Mesendoderm (in vitro differentiated cells): ENCODE data around the gene STAC3.

Source experiments
- DNase-seq: peaks from one replicate; pipeline ENCODE4 v3.0.0; 2013
- H2AK5ac ChIP-seq: 2 replicates; pipeline ENCODE4 v1.6.1; 2013; ENCODE audit warnings: low read length, inconsistent platforms
- H2BK120ac ChIP-seq: 2 replicates; pipeline ENCODE4 v1.6.1; 2013; ENCODE audit warnings: low read depth, mild to moderate bottlenecking, low read length, moderate library complexity, mixed read lengths
- H2BK15ac ChIP-seq: replicated peaks from 2 replicates; pipeline ENCODE4 v1.6.1; 2013; ENCODE audit warnings: low read depth, mild to moderate bottlenecking, moderate library complexity
- H2BK5ac ChIP-seq: 2 replicates; pipeline ENCODE4 v1.6.1; 2013; ENCODE audit warnings: low read length, inconsistent platforms
- H3K18ac ChIP-seq: 2 replicates; pipeline ENCODE4 v1.6.1; 2013; ENCODE audit warnings: mild to moderate bottlenecking, low read length, mixed read lengths
- H3K23ac ChIP-seq: one replicate; pipeline ENCODE4 v1.6.1; 2013; ENCODE audit warnings: low read length
- H3K27ac ChIP-seq: 2 replicates; pipeline ENCODE4 v1.5.1; 2013; ENCODE audit warnings: low read depth, mild to moderate bottlenecking, inconsistent platforms, low read length, moderate library complexity
- H3K27me3 ChIP-seq: 2 replicates; pipeline ENCODE4 v1.6.1; 2013; ENCODE audit warnings: low read length, control low read depth, mild to moderate bottlenecking, inconsistent platforms; ENCODE audit not compliant: insufficient read depth, poor library complexity
- H3K36me3 ChIP-seq: 2 replicates; pipeline ENCODE4 v1.6.1; 2013; ENCODE audit warnings: low read length, inconsistent platforms; ENCODE audit not compliant: control insufficient read depth, insufficient read depth
- H3K4ac ChIP-seq: one replicate; pipeline ENCODE4 v1.6.1; 2013; ENCODE audit warnings: low read depth, mild to moderate bottlenecking, low read length, moderate library complexity
- H3K4me1 ChIP-seq: 2 replicates; pipeline ENCODE4 v1.6.1; 2013; ENCODE audit warnings: low read depth, low read length, inconsistent platforms; ENCODE audit not compliant: control insufficient read depth
- H3K4me2 ChIP-seq: 2 replicates; pipeline ENCODE4 v1.6.1; 2013; ENCODE audit warnings: low read length
- H3K4me3 ChIP-seq: 2 replicates; pipeline ENCODE4 v1.5.1; 2013; ENCODE audit warnings: mild to moderate bottlenecking, low read length
- H3K56ac ChIP-seq: one replicate; pipeline ENCODE4 v1.6.1; 2013; ENCODE audit warnings: low read length
- H3K79me1 ChIP-seq: 2 replicates; pipeline ENCODE4 v1.6.1; 2013; ENCODE audit warnings: low read length, inconsistent platforms
- H3K79me2 ChIP-seq: 2 replicates; pipeline ENCODE4 v1.6.1; 2013; ENCODE audit warnings: mild to moderate bottlenecking, low read length; ENCODE audit not compliant: control insufficient read depth, insufficient read depth
- H3K9ac ChIP-seq: 2 replicates; pipeline ENCODE4 v1.6.1; 2013; ENCODE audit warnings: low read length, inconsistent platforms
- H4K5ac ChIP-seq: one replicate; pipeline ENCODE4 v1.6.1; 2013; ENCODE audit warnings: low read length
- H4K8ac ChIP-seq: one replicate; pipeline ENCODE4 v1.6.1; 2013; ENCODE audit warnings: low read depth, mild to moderate bottlenecking, control low read depth, low read length, moderate library complexity
- WGBS: extraction: QIAGEN DNeasy Blood & Tissue Kit; methylation state at CpG from one replicate; pipeline ENCODE4 v1.1.7; 2013; ENCODE audit warnings: low lambda C conversion rate, missing lambda C conversion rate; ENCODE audit not compliant: insufficient coverage; ENCODE audit errors: extremely low coverage; 5-methylcytosine and 5-hydroxymethylcytosine counted together

The STAC3 gene

DNA sequence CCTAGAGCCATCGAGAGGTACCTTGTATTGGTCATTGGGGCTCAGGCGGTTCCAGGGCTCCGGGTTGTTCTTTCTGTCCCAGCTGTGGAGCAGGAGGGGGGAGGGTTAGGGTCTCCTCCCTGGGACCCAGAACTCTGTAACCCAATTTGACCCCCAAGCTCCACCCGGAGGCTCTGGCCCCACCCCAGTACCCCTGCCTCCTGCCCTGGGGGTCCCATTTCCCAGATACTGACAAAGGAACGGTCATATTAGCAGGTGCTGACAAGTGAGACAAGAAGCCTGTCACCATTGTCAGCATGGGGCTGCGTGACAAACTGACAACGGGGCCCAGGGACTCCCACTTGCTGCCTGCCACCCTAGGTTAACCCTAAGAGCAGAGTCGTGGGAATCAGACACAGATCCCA is 15.3 kb downstream of the STAC3 start:
- Histone ChIP-seq H3K4me3 (no peak overlapping the region), H3K4ac (no peak overlapping the region), H3K27me3 (peaks cover 26% of the 10 kb centered on the region), H2BK5ac (no peak overlapping the region), H3K79me1 (peaks cover 18% of the 10 kb centered on the region), H3K4me1 (peaks cover 7% of the 10 kb centered on the region), H3K36me3 (peaks cover 24% of the 10 kb centered on the region), H3K79me2 (peaks cover 8% of the 10 kb centered on the region), H3K4me2 (no peak overlapping the region), H4K8ac (no peak overlapping the region), H2BK15ac (no peak overlapping the region), H4K5ac (no peak overlapping the region), H3K18ac (no peak overlapping the region), H2AK5ac (no peak overlapping the region), H3K56ac (no peak overlapping the region), H3K9ac (no peak overlapping the region), H3K23ac (no peak overlapping the region), H3K27ac (no peak overlapping the region), H2BK120ac (no peak overlapping the region)
- WGBS: no CpG with 5 or more reads among the region's 8 CpGs
- DNase-seq: no peak

DNA sequence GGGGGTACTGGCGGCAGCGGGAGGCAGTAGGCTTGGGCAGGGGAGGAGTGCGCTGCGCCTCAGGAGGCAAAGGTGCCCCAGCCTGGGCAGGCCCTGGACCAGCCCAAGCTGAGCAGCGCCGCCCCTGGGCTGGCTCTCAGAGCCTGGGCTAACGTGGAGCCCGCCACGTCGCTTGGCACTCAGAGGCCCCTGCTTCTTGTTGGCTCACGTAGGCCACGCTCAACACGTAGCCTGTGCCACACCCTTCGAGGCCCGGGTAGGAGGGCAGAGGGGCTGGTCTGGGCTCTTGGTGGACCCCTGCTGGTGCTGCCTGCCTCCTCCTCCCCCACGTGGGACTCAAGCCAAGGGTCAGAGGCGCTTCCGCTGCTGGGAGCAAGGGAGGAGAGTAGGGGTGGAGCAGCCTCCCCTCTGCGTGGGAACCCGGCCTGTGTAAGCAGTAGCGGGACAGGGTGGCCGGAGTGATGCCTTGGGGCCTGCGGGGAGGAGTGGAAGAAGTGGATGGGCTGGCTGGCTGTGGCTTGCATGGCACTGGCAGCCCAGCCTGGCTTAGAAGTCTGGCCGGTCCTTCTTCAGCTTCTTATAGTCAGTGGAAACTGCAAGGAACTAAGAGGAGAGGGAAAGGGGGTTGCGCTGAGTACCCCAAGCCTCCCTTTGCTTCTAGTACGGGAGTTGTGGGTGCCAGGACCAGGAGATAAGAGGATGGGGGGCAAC is 15.8 kb downstream of the STAC3 start:
- Histone ChIP-seq H2BK15ac (no peak overlapping the region), H2AK5ac (no peak overlapping the region), H3K27me3 (peaks cover 25% of the 10 kb centered on the region), H3K4me3 (no peak overlapping the region), H3K36me3 (peaks cover 24% of the 10 kb centered on the region), H3K79me2 (peaks cover 13% of the 10 kb centered on the region), H2BK5ac (no peak overlapping the region), H3K4ac (no peak overlapping the region), H3K9ac (no peak overlapping the region), H4K5ac (no peak overlapping the region), H3K18ac (no peak overlapping the region), H3K4me2 (no peak overlapping the region), H2BK120ac (no peak overlapping the region), H3K23ac (no peak overlapping the region), H3K27ac (no peak overlapping the region), H3K79me1 (peaks cover 23% of the 10 kb centered on the region), H3K56ac (no peak overlapping the region), H3K4me1 (peaks cover 8% of the 10 kb centered on the region), H4K8ac (no peak overlapping the region)
- peak; percentile 74 for DNase-seq
- no CpG with 5 or more reads among the region's 26 CpGs for WGBS

DNA sequence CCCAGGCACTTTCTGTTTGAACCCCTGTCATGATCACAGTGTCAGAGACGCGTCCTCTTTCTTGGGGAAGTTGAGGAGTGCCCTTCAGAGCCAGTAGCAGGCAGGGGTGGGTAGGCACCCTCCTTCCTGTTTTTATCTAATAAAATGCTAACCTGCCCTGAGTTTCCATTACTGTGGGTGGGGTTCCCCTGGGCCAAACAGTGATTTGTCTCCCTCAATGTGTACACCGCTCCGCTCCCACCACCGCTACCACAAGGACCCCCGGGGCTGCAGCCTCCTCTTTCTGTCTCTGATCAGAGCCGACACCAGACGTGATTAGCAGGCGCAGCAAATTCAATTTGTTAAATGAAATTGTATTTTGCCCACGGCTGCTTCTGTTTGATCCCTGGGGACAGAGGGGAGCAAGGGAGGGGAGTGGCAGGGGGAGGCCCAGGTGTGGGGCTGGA is 16.4 kb downstream of the STAC3 start:
- H3K4me1 ChIP-seq: peaks cover 7% of the 10 kb centered on the region
- peaks cover 24% of the 10 kb centered on the region for H3K79me1 ChIP-seq
- peaks cover 24% of the 10 kb centered on the region for H3K36me3 ChIP-seq
- no peak overlapping the region for H3K23ac ChIP-seq
- H3K4me2 ChIP-seq: no peak overlapping the region
- H3K56ac ChIP-seq: no peak overlapping the region
- H2BK15ac ChIP-seq: no peak overlapping the region
- H4K5ac ChIP-seq: no peak overlapping the region
- H3K9ac ChIP-seq: no peak overlapping the region
- no peak overlapping the region for H3K27ac ChIP-seq
- H3K27me3 ChIP-seq: peaks cover 22% of the 10 kb centered on the region
- H3K18ac ChIP-seq: no peak overlapping the region
- no peak overlapping the region for H2BK120ac ChIP-seq
- peaks cover 14% of the 10 kb centered on the region for H3K79me2 ChIP-seq
- H2BK5ac ChIP-seq: no peak overlapping the region
- no peak for DNase-seq
- H3K4me3 ChIP-seq: no peak overlapping the region
- no peak overlapping the region for H2AK5ac ChIP-seq
- H4K8ac ChIP-seq: no peak overlapping the region
- no CpG with 5 or more reads among the region's 10 CpGs for WGBS
- no peak overlapping the region for H3K4ac ChIP-seq

DNA sequence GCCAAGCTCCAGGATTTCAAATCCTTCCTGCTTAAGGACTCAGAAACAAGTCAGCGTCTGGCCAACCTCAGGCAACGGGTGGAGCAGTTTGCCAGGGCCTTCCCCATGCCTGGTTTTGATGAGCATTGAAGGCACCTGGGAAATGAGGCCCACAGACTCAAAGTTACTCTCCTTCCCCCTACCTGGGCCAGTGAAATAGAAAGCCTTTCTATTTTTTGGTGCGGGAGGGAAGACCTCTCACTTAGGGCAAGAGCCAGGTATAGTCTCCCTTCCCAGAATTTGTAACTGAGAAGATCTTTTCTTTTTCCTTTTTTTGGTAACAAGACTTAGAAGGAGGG is 16.8 kb downstream of the STAC3 start:
- no CpG with 5 or more reads among the region's 3 CpGs for WGBS
- no peak for DNase-seq
- Histone ChIP-seq H4K5ac (no peak overlapping the region), H3K27ac (no peak overlapping the region), H3K4me3 (no peak overlapping the region), H2AK5ac (no peak overlapping the region), H2BK120ac (no peak overlapping the region), H3K4me2 (no peak overlapping the region), H3K79me1 (peaks cover 24% of the 10 kb centered on the region), H2BK5ac (no peak overlapping the region), H3K23ac (no peak overlapping the region), H2BK15ac (no peak overlapping the region), H3K79me2 (peaks cover 14% of the 10 kb centered on the region), H3K36me3 (peaks cover 24% of the 10 kb centered on the region), H3K18ac (no peak overlapping the region), H3K56ac (no peak overlapping the region), H3K4ac (no peak overlapping the region), H3K4me1 (peaks cover 7% of the 10 kb centered on the region), H3K9ac (no peak overlapping the region), H3K27me3 (peaks cover 20% of the 10 kb centered on the region), H4K8ac (no peak overlapping the region)

DNA sequence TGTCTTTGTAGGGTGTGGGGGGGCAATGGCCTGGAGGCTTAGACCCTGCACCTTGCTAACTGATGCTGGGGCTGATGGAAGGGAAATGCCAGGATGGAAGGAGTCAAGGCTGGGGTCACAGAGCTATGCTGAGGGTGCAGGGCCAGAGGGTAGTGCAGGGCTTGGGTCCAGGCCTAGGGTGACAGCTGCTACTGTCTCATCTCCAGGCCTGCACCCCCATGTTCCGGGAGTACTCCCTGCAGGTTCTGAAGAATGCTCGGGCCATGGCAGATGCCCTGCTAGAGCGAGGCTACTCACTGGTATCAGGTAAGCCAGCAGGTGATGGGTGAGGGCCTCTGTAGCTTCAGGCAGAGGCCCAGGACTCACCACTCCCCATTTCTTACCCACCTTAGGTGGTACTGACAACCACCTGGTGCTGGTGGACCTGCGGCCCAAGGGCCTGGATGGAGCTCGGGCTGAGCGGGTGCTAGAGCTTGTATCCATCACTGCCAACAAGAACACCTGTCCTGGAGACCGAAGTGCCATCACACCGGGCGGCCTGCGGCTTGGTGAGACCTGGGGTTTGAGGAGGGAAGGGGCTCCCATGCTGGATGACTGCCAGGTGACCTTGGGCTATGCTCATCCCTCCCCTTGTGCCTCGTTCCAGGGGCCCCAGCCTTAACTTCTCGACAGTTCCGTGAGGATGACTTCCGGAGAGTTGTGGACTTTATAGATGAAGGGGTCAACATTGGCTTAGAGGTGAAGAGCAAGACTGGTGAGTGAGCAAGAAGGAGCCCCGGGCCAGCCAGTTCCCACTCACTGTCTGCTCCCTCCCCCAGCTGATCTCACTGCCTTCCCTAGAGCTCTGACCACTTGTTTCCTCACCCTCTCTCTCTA is 17.4 kb downstream of the STAC3 start:
- Histone ChIP-seq H4K8ac (no peak overlapping the region), H3K4me1 (peaks cover 7% of the 10 kb centered on the region), H2BK5ac (no peak overlapping the region), H3K4ac (no peak overlapping the region), H3K4me2 (no peak overlapping the region), H3K36me3 (peaks cover 24% of the 10 kb centered on the region), H3K23ac (no peak overlapping the region), H3K27ac (no peak overlapping the region), H4K5ac (no peak overlapping the region), H3K27me3 (peaks cover 20% of the 10 kb centered on the region), H3K9ac (no peak overlapping the region), H2BK120ac (no peak overlapping the region), H3K4me3 (no peak overlapping the region), H3K56ac (no peak overlapping the region), H3K18ac (no peak overlapping the region), H2AK5ac (no peak overlapping the region), H2BK15ac (no peak overlapping the region), H3K79me2 (peaks cover 14% of the 10 kb centered on the region), H3K79me1 (peaks cover 24% of the 10 kb centered on the region)
- DNase-seq: no peak
- no CpG with 5 or more reads among the region's 15 CpGs for WGBS
